ENCODE measurements around the gene CARS2.

GRCh38 chr13:110719036-110719710 lies 13.3 kb upstream of the CARS2 start:
- TF ChIP-seq CTCF (IDR thresholded peaks at IDR 0.05) = no peak
- no peak for TF ChIP-seq POLR2A (IDR thresholded peaks at IDR 0.05)

Data from testis (tissue), 2 donors.